ENCODE measurements around the gene CEP128.

Gene CEP128

DNA sequence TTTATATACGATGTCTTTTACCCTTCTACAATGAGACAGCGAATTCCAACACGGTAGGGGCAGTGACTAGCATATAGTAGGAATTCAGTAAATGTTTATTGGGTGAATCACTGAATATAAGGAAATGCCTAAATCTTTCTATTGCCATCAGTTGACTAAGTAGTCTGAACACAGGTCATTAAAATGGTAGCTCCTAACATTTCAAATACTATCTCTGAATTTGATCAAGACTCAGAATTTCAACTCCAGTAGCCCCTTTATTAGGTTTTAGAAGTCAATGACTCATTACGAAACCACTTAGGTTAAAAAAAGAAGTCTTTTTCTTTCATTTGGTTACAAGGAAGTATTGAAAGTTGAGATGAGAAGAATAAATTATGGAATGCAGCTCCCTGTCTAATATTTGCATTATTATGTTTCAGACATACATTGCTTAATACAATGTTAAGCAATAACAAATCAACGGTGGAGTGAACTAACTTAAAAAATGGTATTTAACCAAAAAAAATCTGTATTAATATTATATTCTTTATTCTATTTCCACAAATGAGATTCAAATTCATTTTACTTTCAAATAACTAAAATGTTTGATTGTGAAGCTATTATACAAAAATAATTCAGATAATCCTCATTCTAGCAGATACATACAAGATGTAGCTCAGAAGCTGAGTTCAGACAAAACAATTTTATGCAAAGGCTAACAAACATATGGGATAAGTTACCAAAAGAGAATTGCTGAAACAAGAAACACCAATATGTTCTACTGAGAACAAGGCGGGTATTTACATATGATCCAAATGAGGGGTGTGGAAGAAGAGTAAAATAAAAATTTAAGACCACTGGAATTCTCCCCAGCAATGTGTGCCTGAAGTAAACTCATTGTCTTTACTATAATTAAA, 302.7 kb downstream of the CEP128 start:
- H3K4me2 ChIP-seq (ENCODE audit: insufficient read depth, low read length), result no peak overlapping the region
- H3K36me3 ChIP-seq (ENCODE audit: insufficient read depth, low read length), result peaks cover 16% of the 10 kb centered on the region
- H3K27ac ChIP-seq (ENCODE audit: low read length), result no peak overlapping the region
- no peaks in the 10 kb centered on the region for H3K9me3 ChIP-seq (ENCODE audit: insufficient read depth, low read length, severe bottlenecking)
- DNase-seq, result no peak
- no peaks in the 10 kb centered on the region for H3K4me1 ChIP-seq (ENCODE audit: insufficient read depth, low read length)
- H3K79me2 ChIP-seq (ENCODE audit: insufficient read depth, low read length), result no peaks in the 10 kb centered on the region
- H3K4me3 ChIP-seq (ENCODE audit: low read depth in 1 of 2, low read length in 2 of 2), result no peak overlapping the region
- no peak overlapping the region for H2AFZ ChIP-seq (ENCODE audit: low read depth, low read length)
- H3K27me3 ChIP-seq (ENCODE audit: insufficient read depth, low read length, poor library complexity), result no peaks in the 10 kb centered on the region
- TF ChIP-seq CTCF (IDR thresholded peaks at IDR 0.05; ENCODE audit: borderline replicate concordance, extremely low read depth, low read length, poor library complexity, severe bottlenecking) (no peak), EZH2 (IDR thresholded peaks at IDR 0.05; ENCODE audit: borderline replicate concordance, low read depth, low read length, severe bottlenecking) (no peak)
- H3K9ac ChIP-seq (ENCODE audit: low read depth, low read length), result no peak overlapping the region
- H4K20me1 ChIP-seq (ENCODE audit: insufficient read depth, low read length), result no peaks in the 10 kb centered on the region
- no peak for ATAC-seq (ENCODE audit: insufficient read depth, low read depth)

GRCh38 chr14:80637756-80638619, 303.6 kb downstream of the CEP128 start:
- Histone ChIP-seq H3K36me3 (ENCODE audit: insufficient read depth, low read length) (peaks cover 7% of the 10 kb centered on the region; the same call in 1 of the 2 replicates), H3K27me3 (ENCODE audit: insufficient read depth, low read length, poor library complexity) (no peaks in the 10 kb centered on the region), H3K27ac (ENCODE audit: low read length) (no peak overlapping the region), H3K4me2 (ENCODE audit: insufficient read depth, low read length) (no peak overlapping the region), H2AFZ (ENCODE audit: low read depth, low read length) (no peak overlapping the region), H3K9ac (ENCODE audit: low read depth, low read length) (no peak overlapping the region), H4K20me1 (ENCODE audit: insufficient read depth, low read length) (no peaks in the 10 kb centered on the region), H3K79me2 (ENCODE audit: insufficient read depth, low read length) (no peaks in the 10 kb centered on the region), H3K4me1 (ENCODE audit: insufficient read depth, low read length) (no peaks in the 10 kb centered on the region), H3K9me3 (ENCODE audit: insufficient read depth, low read length, severe bottlenecking) (no peaks in the 10 kb centered on the region), H3K4me3 (ENCODE audit: low read depth in 1 of 2, low read length in 2 of 2) (no peak overlapping the region)
- ATAC-seq (ENCODE audit: insufficient read depth, low read depth) (no peak), DNase-seq (no peak)
- TF ChIP-seq CTCF (IDR thresholded peaks at IDR 0.05; ENCODE audit: borderline replicate concordance, extremely low read depth, low read length, poor library complexity, severe bottlenecking) (no peak), EZH2 (IDR thresholded peaks at IDR 0.05; ENCODE audit: borderline replicate concordance, low read depth, low read length, severe bottlenecking) (no peak)

DNA sequence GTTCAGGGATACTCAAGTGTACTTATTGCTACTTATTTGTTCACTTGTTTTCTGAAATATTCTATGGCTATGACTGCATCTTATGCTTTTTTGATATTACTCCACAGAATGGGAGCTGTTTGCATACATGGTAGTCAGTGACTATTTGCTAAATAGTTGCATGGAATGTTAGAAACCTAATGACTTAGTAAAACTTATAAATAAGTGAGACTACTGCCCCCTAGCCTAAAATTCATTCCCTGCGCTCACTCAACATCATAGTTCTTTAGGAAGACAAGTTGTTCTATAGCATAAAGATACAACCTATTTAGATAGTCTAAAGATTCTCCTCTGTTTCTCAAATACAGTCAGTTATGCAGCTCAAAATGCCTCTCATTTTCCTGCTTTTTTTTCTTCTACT, 305.5 kb downstream of the CEP128 start:
- TF ChIP-seq CTCF (IDR thresholded peaks at IDR 0.05; ENCODE audit: borderline replicate concordance, extremely low read depth, low read length, poor library complexity, severe bottlenecking) (peak; percentile 37), EZH2 (IDR thresholded peaks at IDR 0.05; ENCODE audit: borderline replicate concordance, low read depth, low read length, severe bottlenecking) (no peak)
- Histone ChIP-seq H3K9me3 (ENCODE audit: insufficient read depth, low read length, severe bottlenecking) (no peaks in the 10 kb centered on the region), H3K27me3 (ENCODE audit: insufficient read depth, low read length, poor library complexity) (no peaks in the 10 kb centered on the region), H3K4me1 (ENCODE audit: insufficient read depth, low read length) (no peaks in the 10 kb centered on the region), H3K79me2 (ENCODE audit: insufficient read depth, low read length) (no peaks in the 10 kb centered on the region), H3K9ac (ENCODE audit: low read depth, low read length) (no peak overlapping the region), H2AFZ (ENCODE audit: low read depth, low read length) (no peak overlapping the region), H3K36me3 (ENCODE audit: insufficient read depth, low read length) (peaks cover 5% of the 10 kb centered on the region), H3K4me2 (ENCODE audit: insufficient read depth, low read length) (no peak overlapping the region), H4K20me1 (ENCODE audit: insufficient read depth, low read length) (no peaks in the 10 kb centered on the region), H3K27ac (ENCODE audit: low read length) (no peak overlapping the region), H3K4me3 (ENCODE audit: low read depth in 1 of 2, low read length in 2 of 2) (no peak overlapping the region)
- DNase-seq (no peak), ATAC-seq (ENCODE audit: insufficient read depth, low read depth) (no peak)

Data from DND-41 (cell line).